ENCODE results near the gene TMEM138.

- no peak for TF ChIP-seq GATA2 (IDR thresholded peaks at IDR 0.05; ENCODE audit: low read depth, low read length)
- no peak for TF ChIP-seq GATA3 (IDR thresholded peaks at IDR 0.05; ENCODE audit: low read depth, low read length)
Observed at GRCh38 chr11:61415381-61415780, 53.2 kb downstream of the TMEM138 start.

All from SH-SY5Y (cell line).